Measurements from ENCODE around the gene NQO2.

Gene NQO2

DNA sequence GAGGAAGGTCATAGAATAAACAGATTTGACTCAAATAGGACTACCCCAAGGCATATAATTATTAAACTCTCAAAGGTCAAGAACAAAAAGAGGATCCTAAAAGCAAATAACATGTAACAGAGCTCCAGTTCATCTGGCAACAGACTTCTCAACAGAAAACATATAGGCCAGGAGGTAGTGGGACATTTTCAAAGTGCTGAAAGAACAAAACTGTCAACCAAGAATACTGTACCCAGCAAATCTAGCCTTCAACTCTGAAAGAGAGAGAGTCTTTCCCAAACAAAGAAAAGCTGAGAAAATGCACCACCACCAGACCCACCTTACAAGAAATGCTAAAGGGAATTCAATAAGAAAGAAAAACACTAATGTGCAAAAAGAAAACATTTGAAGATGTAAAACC is 11.9 kb downstream of the NQO2 start:
- no peak for DNase-seq (ENCODE audit: low read depth)
- in situ Hi-C loops (cut with HindIII; ENCODE audit: low sequenced_read_pairs), result no loop called here

GRCh38 chr6:3013486-3013885 is 13.8 kb downstream of the NQO2 start:
- in situ Hi-C loops (cut with HindIII; ENCODE audit: low sequenced_read_pairs), result no loop called here
- TF ChIP-seq, protein P1, sequence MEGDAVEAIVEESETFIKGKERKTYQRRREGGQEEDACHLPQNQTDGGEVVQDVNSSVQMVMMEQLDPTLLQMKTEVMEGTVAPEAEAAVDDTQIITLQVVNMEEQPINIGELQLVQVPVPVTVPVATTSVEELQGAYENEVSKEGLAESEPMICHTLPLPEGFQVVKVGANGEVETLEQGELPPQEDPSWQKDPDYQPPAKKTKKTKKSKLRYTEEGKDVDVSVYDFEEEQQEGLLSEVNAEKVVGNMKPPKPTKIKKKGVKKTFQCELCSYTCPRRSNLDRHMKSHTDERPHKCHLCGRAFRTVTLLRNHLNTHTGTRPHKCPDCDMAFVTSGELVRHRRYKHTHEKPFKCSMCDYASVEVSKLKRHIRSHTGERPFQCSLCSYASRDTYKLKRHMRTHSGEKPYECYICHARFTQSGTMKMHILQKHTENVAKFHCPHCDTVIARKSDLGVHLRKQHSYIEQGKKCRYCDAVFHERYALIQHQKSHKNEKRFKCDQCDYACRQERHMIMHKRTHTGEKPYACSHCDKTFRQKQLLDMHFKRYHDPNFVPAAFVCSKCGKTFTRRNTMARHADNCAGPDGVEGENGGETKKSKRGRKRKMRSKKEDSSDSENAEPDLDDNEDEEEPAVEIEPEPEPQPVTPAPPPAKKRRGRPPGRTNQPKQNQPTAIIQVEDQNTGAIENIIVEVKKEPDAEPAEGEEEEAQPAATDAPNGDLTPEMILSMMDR (IDR thresholded peaks at IDR 0.05; ENCODE audit: low read depth, low read length, missing control alignments), result no peak
- no peak for DNase-seq (ENCODE audit: low read depth)
- H3K4me3 ChIP-seq (ENCODE audit: low read depth, low read length), result no peak overlapping the region

More for the DNA sequence above, 11.9 kb downstream of the NQO2 start:
- H3K4me3 ChIP-seq (ENCODE audit: low read depth, low read length), result no peak overlapping the region
- TF ChIP-seq, protein P1 (IDR thresholded peaks at IDR 0.05; ENCODE audit: low read depth, low read length, missing control alignments), result no peak

DNA sequence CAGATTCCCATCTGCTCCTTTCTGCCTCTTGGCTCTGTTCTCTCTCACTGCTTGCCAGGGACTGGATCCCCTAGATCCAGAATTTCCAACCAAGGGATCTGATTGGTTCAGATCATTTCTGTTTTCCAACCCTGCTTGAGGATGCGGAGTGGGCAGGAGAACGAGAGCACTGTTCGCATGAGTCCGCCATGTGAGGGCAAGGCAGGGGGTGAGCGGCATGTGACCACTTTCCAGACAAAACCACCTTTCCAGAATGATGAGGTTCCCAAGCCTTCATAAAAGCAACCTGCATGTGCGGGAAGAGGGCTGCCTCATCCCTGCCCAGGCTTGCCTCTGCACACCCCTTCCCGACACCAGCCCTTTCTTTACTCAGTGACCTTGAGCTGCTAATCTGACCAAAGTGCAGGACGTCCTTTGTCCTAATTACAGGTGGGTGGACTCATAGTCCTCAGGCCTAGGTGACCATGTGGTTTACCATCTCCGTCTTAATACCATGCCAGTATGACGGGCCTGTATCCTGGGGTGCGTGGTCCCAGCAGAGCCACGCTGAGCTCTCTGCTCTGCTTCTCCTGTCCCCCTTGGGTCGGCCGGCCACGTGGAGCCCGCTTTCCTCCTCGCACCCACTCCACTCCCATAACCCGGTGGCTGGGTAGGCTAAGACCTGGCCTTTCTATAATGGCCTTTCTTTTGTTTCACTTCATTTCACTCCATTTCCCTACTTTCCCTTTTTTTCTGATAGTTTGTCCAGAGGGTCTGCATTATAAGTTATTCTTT is 14.4 kb downstream of the NQO2 start:
- in situ Hi-C loops (cut with HindIII; ENCODE audit: low sequenced_read_pairs), result no loop called here
- TF ChIP-seq, protein P1 (IDR thresholded peaks at IDR 0.05; ENCODE audit: low read depth, low read length, missing control alignments), result no peak

DNA sequence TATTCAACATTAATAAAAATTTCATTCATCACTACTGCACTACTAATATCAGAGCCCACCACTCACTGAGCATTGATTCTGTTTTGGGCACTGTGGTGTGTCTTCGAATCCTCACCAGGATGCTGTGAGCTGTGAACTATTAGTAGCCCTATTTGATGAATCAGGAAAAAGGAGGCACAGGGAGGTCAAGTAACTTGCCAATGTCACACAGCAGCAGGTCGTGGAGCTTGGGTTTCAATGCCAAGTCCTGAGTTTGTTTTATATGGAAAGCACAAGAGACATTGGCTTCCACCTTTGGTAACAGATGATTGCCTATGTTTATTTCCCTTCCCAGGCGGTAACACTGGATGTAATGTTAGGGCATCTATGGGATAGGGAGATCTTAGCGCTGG is 15.0 kb downstream of the NQO2 start:
- DNase-seq (ENCODE audit: low read depth), result no peak
- TF ChIP-seq, protein P1 (IDR thresholded peaks at IDR 0.05; ENCODE audit: low read depth, low read length, missing control alignments), result no peak
- no peak overlapping the region for H3K4me3 ChIP-seq (ENCODE audit: low read depth, low read length)
- in situ Hi-C loops (cut with HindIII; ENCODE audit: low sequenced_read_pairs), result no loop called here

More for the DNA sequence above, 14.4 kb downstream of the NQO2 start:
- no peak for DNase-seq (ENCODE audit: low read depth)
- no peak overlapping the region for H3K4me3 ChIP-seq (ENCODE audit: low read depth, low read length)

DNA sequence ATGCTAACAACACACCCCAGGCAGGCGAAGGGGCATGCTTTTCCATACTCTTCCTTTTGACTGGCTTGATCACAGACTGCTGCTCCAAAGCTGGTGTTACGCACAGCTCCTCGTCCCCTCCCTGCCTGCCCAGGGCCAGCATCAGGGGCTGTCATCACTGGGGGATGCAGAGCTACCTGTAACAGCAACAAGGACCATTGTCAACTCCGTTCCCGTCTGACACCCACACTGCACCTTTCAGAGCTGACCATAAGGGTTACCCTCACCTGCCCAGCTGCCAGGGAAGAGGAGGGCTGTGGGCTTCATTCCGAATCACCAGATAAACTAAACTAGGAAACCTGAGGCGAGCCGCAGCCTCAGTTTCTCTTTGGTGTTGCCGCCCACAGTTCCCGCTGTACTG is 15.4 kb downstream of the NQO2 start:
- no peak for DNase-seq (ENCODE audit: low read depth)
- no peak overlapping the region for H3K4me3 ChIP-seq (ENCODE audit: low read depth, low read length)
- in situ Hi-C loops (cut with HindIII; ENCODE audit: low sequenced_read_pairs), result no loop called here
- TF ChIP-seq, protein P1 (IDR thresholded peaks at IDR 0.05; ENCODE audit: low read depth, low read length, missing control alignments), result no peak

- no peak overlapping the region for H3K4me3 ChIP-seq (ENCODE audit: low read depth, low read length)
- TF ChIP-seq, protein P1 (IDR thresholded peaks at IDR 0.05; ENCODE audit: low read depth, low read length, missing control alignments), result no peak
- in situ Hi-C loops (cut with HindIII; ENCODE audit: low sequenced_read_pairs), result no loop called here
- no peak for DNase-seq (ENCODE audit: low read depth)
These were observed 17.0 kb downstream of the NQO2 start for GRCh38 chr6:3016473-3017280.

All from astrocyte of the cerebellum (primary cell).